HT-29 (cell line): ENCODE data around the gene SRRM2. TPM values are rescaled to one million over a fixed set of nuclear protein-coding genes. Genes with fewer than 3 reads are reported as not detected.
A peak's percentile ranks its signal among the peaks of the same experiment; 100 is the strongest.

Experiments
- DNase-seq: peaks from one replicate; pipeline ENCODE4 v3.0.0-alpha.2; 2015; ENCODE audit warnings: low spot score
- total RNA-seq: library from RNA; depleted of rRNA; stranded (reverse); fragments of >200 nt; shearing (Covaris generic); gene quantifications from 2 replicates; pipeline ENCODE4 v1.2.3, GENCODE V29; 2014

SRRM2 gene
- total RNA-seq, 1 experiment from 2014 or later = 132 TPM

DNA sequence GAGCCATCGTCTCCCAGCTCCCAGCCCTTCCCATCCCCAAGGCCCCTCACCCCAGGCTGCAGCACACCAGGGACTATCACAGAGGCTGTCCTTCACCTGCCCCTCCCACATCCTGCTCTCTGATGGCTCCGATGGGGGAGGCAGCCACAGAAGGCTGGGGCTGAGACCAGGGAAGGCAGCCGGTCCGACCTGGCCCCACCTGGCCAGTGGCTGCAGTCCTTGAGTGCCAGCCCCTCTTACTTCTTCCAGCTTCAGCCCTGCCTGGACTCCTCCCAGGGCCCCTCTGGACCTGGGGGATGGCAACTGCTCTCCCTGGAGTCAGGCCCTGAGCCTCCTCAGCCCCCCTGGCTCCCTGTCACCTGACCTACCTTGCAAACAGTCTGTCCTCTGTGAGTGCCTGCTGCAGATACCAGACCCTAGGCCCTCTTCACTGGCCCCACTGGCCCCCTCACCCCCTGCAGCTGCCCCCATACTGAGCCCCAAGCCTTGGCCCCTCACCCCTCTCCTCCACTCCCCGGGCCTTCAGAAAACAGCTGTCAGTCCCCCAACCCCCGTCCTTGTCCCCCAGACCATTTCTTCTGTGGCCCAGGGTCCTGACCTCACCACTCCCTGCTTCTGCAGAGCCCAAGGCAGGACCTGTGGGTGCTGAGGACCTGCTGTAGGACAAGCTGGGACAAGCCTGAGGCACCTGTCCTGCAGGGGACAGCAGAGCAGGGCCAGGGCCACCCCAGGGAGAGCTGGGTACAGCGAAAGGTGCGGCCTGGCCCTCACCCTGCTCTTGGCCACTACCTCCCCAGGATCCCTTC lies 12.6 kb upstream of the SRRM2 start:
- DNase-seq = no peak

DNA sequence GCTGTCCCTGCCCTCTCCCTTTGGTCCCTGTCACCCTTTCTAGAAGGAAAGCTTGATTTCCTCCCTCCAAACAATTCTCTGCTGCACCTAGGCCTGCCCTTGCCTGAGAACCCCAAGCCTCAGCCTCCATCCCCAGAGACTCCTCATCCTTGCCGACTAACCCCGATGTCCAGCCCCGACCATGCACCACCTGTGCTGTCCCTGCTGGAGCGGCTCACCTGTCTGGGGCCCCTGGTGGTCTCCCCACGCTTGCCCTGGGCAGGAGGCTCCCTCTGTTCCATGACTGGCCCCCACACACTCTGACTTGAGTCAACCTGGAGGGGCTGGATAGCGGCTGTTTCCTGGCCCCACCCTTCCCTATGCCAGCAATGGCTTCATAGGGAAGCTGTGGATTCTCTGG lies 12.0 kb upstream of the SRRM2 start:
- no peak for DNase-seq

GRCh38 chr16:2741168-2741567 lies 11.3 kb upstream of the SRRM2 start:
- DNase-seq = no peak

GRCh38 chr16:2742323-2743006 lies 10.0 kb upstream of the SRRM2 start:
- DNase-seq = no peak

- DNase-seq = no peak
These were observed 9.2 kb upstream of the SRRM2 start for GRCh38 chr16:2743007-2743810.

GRCh38 chr16:2744711-2745110 lies 7.7 kb upstream of the SRRM2 start:
- no peak for DNase-seq

- DNase-seq = no peak
These were observed 7.1 kb upstream of the SRRM2 start for GRCh38 chr16:2745116-2745890.

DNA sequence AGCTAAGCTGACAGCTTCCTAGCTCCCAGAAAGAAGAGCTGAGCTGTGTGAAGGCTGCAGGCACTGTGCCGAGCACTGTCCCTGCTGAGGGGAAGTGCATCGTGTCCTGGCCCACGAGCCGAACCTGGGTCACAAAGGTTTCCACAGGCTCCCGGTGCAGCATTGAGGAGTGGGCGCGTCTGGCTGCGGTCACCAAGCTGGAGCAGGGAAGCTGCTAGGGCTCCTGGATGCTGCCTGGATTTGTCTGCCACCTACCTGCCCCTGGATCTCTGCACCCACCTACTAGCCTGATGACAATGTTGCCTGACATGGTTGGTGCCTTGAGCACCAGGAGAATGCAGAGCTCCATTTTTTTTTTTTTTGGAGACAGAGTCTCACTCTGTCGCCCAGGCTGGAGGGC lies 6.5 kb upstream of the SRRM2 start:
- DNase-seq = no peak

DNA sequence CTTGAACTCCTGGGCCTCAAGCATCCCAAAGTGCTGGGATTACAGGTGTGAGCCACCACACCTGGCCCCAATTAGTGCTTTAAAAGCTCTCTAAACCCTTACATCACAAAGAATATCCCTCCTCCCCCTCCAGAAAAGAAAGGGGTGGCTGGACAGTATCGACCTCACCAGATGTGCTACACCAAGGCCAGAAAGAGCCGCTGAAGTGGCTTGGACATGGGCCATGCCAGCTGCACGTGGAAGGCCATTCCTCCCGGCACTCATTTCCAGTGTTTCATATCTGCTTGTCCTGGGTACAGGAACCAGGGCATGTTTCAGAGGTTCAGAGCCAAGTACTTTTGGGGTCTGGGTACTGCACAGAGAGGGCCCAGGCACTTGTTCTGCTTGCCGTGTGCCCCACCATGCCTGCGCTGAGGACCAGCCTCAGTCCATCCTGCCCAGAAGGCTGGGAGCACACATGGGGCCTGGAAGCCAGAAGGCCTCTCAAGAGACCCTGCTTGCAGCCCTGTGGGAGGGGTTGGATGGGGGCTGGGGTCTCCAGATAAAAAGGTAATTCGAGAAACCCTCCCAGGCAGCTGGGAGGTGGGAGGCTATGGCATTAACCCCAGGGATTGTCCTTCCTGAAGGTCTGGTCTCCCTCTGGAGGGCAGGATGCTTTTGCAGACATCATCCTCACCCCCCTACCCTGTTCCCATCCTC lies 3.5 kb upstream of the SRRM2 start:
- DNase-seq = no peak

DNA sequence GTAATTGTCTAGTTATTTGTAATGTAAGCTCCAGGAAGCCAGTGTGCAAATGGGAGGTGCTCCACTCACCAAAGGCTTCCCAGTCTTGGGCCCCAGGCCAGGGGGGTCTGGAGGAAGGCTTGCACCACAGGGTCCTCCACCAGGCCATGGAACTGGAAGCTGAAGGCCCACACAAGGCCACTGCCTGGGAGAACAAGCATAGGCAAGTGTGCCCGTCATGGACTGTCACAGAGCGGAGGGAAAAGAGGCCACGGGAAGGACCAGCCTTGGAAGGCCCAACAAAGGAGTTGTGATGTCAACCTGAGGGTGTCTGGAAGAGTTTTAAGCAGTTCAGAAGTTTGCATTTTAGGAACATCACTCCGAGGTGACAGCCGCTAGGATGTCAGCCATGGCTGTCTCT lies 3.0 kb upstream of the SRRM2 start:
- no peak for DNase-seq

DNA sequence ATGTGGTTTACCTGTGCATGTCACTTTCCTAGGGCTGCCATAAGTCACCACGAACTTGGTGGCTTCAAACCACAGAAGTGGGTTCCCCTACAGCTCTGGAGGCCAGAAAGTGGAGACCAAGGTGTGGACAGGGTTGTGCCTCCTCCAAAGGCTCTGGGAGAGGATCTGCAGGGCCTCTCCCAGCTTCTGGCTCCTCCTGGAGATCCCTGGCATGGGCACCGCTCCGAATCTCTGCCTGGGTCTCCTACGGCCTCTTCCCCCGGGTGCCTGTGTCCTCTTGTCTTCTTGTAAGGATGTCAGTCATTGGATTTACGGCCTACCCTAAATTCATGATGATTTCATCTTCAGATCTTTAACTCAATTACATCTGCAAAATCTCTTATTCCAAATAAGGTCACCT lies 2.5 kb upstream of the SRRM2 start:
- no peak for DNase-seq

GRCh38 chr16:2751577-2752034 lies 832 bp upstream of the SRRM2 start:
- no peak for DNase-seq

DNA sequence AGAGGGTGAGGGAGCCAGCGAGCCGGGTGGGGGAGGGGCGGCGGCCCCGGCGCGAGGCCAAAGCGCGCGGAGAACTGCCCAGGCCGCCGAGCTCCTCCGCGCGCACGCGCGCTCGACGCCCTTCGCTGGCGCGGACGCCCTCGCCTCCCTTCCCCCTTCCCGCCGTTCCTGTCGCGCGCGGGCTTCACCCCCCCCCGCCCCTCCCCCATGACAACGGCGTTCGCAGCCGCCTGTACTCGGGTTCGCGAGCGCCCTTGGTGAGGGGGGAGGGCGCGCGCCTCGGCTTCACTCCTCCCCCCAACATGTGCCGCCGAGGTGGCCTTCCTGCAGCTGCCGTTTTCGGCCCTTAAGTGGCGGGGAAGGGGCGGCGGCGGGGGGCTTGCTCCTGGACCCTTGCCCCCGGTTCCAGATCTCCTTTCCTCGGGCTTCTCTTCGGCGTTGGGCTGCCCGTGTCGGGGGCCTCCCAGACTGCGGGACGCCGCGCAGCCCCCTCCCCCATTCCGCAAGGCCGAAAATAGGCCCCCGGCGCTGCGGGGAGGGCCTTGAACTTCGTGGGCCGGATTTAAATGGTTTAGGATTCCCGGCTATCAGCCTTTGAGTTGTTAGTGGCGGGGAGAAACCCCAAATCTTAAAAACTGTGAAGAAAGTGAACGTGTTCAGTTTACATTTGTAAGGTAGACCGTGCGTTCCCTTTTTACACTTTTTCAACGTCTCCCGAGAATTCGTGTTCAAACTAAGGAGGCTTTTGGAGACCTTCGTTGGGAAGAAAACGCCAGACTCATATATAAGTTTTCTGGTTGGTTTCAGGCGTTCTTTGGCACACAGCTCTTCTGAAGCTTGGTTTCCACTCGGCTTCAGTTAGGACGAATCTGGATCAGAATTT lies 653 bp downstream of the SRRM2 start:
- peak; percentile 79 for DNase-seq

DNA sequence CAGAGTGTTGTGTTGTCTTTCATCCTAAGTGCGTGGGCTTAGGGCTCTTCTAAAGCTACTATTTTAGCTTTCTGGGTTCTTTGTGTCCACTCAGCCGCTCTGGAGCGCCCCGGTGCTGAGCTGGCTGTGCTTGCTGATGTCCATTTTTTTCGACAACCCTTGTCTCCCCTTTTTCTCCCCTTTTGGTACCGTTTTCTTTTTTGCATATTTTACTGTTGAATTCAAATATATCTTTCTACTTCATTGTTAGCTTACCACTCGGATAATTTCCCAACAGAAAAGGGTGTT lies 1.2 kb downstream of the SRRM2 start:
- DNase-seq = peak; percentile 27

DNA sequence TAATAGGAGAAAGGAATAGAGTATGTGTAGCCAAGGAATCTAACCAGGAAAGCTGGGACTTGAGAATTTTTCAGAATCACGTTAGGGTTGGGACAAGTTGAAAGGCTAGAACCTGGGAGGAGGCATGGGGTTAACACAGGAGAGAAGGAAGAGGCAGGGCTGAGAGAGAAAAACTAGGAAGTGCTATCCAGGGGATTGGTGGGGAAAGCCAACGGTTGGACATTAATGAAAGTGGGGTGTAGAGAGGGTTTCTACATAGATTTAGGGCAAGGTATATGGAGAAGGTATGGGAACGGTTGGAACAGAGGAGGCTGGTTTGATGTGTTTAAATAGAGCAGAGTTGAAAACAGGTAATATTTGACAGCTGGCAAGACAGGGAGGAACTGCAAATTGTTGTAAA lies 2.7 kb downstream of the SRRM2 start:
- no peak for DNase-seq

DNA sequence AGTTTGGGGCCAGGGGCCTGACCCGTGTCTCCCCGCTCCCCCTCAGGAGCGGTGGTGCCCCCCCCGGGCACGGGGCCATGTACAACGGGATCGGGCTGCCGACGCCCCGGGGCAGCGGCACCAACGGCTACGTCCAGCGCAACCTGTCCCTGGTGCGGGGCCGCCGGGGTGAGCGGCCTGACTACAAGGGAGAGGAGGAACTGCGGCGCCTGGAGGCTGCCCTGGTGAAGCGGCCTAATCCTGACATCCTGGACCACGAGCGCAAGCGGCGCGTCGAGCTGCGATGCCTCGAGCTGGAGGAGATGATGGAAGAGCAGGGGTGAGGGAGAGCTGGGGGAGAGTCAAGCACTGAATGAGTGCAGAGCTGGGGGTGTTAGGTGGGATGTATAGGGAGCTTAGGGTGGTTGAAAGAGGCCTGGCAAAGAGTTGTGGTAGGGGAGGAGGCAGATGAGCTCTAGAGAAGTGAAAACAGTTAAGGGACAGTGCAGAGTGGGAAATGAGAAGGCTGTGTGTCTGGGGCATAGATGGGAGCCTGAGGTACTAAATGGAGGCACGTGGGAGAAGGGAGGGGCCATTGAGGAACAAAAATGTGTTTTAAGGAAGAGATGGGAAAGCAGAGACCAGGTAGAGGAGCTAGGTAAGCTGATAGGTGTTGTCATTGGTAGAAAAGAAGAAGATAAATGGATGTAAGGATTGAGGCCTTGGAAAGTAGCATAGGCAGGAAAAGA lies 4.0 kb downstream of the SRRM2 start:
- DNase-seq = no peak

- DNase-seq = no peak
These were observed 4.9 kb downstream of the SRRM2 start for GRCh38 chr16:2757344-2757743.

DNA sequence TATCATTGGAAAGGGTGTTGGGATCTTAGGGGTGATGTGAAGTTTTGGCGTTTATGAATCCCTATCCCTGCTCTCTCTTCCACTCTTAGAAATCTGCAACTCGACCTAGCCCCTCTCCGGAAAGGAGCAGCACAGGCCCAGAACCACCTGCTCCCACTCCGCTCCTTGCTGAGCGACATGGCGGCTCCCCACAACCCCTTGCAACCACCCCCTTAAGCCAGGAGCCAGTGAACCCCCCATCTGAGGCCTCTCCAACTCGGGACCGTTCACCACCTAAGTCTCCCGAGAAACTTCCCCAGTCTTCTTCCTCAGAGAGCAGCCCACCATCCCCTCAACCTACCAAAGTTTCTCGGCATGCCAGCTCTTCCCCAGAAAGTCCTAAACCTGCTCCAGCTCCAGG lies 9.0 kb downstream of the SRRM2 start:
- DNase-seq = no peak

- DNase-seq = no peak
These were observed 9.6 kb downstream of the SRRM2 start for GRCh38 chr16:2761886-2762583.
